Upper lobe of left lung (tissue), 6 donors: ENCODE results near the gene PSENEN. TPM values are rescaled to one million over a fixed set of nuclear protein-coding genes. Genes with fewer than 3 reads are reported as not detected.

Source experiments
- ATAC-seq, 2 donors: fragments of 200-7000 bp; cut with Tn5 transposase; one replicate each; pipeline ENCODE4 v1.9.1; 2022; ENCODE audit warnings: mild to moderate bottlenecking in 2 of 2, moderate library complexity in 2 of 2; ENCODE audit not compliant: low FRiP score in 2 of 2
- DNase-seq, 2 donors: peaks; one replicate each; pipeline ENCODE4 v3.0.0-alpha.2; 2019 to 2020
- H3K27ac ChIP-seq, 4 donors: fragments of 200-600 bp; sonication (generic); one replicate each; pipeline ENCODE4 v1.5.1; 2016 to 2019
- H3K27me3 ChIP-seq, 4 donors: fragments of 200-600 bp; sonication (generic); one replicate each; pipeline ENCODE4 v1.5.1; 2017 to 2019
- H3K36me3 ChIP-seq, 4 donors: fragments of 200-600 bp; sonication (generic); one replicate each; pipeline ENCODE4 v1.5.1; 2016 to 2019
- H3K4me1 ChIP-seq, 4 donors: fragments of 200-600 bp; sonication (generic); one replicate each; pipeline ENCODE4 v1.5.1; 2018 to 2019
- H3K4me3 ChIP-seq, 4 donors: fragments of 200-600 bp; sonication (generic); one replicate each; pipeline ENCODE4 v1.5.1; 2017 to 2019; ENCODE audit warnings: mild to moderate bottlenecking in 2 of 4, moderate library complexity in 1 of 4
- H3K9me3 ChIP-seq, 4 donors: fragments of 200-600 bp; sonication (generic); one replicate each; pipeline ENCODE4 v1.5.1; 2018 to 2019
- EP300 ChIP-seq, 4 donors: sonication (generic); formaldehyde crosslinking; IDR thresholded peaks; one replicate each; pipeline ENCODE4 v1.5.1; 2017; ENCODE audit warnings: antibody characterized with exemption in 4 of 4, control low read depth in 2 of 4
- POLR2A ChIP-seq, 4 donors: fragments of 450-650 bp; IDR thresholded peaks; one replicate each; pipeline ENCODE4 v1.5.1; 2016 to 2017; ENCODE audit warnings: antibody characterized with exemption in 4 of 4, mild to moderate bottlenecking in 2 of 4
- POLR2AphosphoS5 ChIP-seq, 2 donors: sonication (generic); formaldehyde crosslinking; IDR thresholded peaks; one replicate each; pipeline ENCODE4 v1.5.1; 2017; ENCODE audit warnings: antibody characterized with exemption in 2 of 2
- WGBS, 2 donors: methylation state at CpG; one replicate each; pipeline ENCODE4 v1.1.5; 2017 to 2018; 5-methylcytosine and 5-hydroxymethylcytosine counted together
- total RNA-seq, 6 donors: library from RNA; depleted of rRNA in 4 of 6; stranded (reverse); fragments of >200 nt in 4 of 6; gene quantifications; one replicate each; pipeline versions ENCODE4 v1.1.0 to v1.2.1, GENCODE V29; 2016 to 2021
- TF ChIP-seq, protein P1 (sequence below), 6 experiments: fragments of 450-650 bp in 4 of 6; fragments of 200-600 bp in 2 of 6; sonication (generic) in 2 of 6; IDR thresholded peaks; one replicate each; pipeline ENCODE4 v1.5.1; 2016 to 2019; ENCODE audit warnings: antibody characterized with exemption in 6 of 6
- donor health status: DM: no; HTN: no; CAD: no; lungs with moderate emphysema.
- donor health status: DM: no; HTN: yes; CAD: no; lungs with severe emphysema.

Gene PSENEN
- total RNA-seq, 6 donors from 2014 or later = 43.4 to 60.9 (median 54.5) TPM

DNA sequence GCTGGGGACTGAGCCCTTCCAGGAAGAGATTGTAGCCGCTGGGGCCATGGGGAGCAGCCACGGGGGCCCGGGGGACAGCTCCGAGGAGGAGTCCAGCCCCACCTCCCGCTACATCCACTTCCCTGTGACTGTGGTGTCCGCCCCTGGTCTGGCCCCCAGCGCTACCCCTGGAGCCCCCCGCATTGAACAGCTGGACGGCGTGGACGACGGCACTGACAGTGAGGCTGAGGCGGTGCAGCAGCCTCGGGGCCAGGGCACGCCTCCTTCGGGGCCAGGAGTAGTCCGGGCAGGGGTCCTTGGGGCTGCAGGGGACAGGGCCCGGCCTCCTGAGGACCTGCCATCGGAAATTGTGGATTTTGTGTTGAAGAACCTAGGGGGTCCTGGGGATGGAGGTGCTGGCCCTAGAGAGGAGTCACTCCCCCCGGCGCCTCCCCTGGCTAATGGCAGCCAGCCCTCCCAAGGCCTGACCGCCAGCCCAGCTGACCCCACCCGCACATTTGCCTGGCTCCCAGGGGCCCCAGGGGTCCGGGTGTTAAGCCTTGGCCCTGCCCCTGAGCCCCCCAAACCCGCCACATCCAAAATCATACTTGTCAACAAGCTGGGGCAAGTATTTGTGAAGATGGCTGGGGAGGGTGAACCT, 12.8 kb upstream of the PSENEN start:
- TF ChIP-seq EP300 (IDR thresholded peaks at IDR 0.05) (no peak), POLR2A (IDR thresholded peaks at IDR 0.05) (no peak), POLR2AphosphoS5 (IDR thresholded peaks at IDR 0.05) (no peak)
- TF ChIP-seq, protein P1, sequence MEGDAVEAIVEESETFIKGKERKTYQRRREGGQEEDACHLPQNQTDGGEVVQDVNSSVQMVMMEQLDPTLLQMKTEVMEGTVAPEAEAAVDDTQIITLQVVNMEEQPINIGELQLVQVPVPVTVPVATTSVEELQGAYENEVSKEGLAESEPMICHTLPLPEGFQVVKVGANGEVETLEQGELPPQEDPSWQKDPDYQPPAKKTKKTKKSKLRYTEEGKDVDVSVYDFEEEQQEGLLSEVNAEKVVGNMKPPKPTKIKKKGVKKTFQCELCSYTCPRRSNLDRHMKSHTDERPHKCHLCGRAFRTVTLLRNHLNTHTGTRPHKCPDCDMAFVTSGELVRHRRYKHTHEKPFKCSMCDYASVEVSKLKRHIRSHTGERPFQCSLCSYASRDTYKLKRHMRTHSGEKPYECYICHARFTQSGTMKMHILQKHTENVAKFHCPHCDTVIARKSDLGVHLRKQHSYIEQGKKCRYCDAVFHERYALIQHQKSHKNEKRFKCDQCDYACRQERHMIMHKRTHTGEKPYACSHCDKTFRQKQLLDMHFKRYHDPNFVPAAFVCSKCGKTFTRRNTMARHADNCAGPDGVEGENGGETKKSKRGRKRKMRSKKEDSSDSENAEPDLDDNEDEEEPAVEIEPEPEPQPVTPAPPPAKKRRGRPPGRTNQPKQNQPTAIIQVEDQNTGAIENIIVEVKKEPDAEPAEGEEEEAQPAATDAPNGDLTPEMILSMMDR (IDR thresholded peaks at IDR 0.05) = no peak
- ATAC-seq = no peak
- Histone ChIP-seq H3K27me3 (no peaks in the 10 kb centered on the region), H3K9me3 (no peaks in the 10 kb centered on the region), H3K4me1 (no peaks in the 10 kb centered on the region), H3K27ac (no peak overlapping the region), H3K4me3 (no peak overlapping the region), H3K36me3 (peaks cover 43 to 100% (median 90%) of the 10 kb centered on the region in 4 donors)
- WGBS, 2 donors = 86% methylated on average over 19 of the region's 25 CpGs; no CpG with 5 or more reads in 1 of the 2 donors
- peak in 1 of 2 donors; percentile 76 for DNase-seq

DNA sequence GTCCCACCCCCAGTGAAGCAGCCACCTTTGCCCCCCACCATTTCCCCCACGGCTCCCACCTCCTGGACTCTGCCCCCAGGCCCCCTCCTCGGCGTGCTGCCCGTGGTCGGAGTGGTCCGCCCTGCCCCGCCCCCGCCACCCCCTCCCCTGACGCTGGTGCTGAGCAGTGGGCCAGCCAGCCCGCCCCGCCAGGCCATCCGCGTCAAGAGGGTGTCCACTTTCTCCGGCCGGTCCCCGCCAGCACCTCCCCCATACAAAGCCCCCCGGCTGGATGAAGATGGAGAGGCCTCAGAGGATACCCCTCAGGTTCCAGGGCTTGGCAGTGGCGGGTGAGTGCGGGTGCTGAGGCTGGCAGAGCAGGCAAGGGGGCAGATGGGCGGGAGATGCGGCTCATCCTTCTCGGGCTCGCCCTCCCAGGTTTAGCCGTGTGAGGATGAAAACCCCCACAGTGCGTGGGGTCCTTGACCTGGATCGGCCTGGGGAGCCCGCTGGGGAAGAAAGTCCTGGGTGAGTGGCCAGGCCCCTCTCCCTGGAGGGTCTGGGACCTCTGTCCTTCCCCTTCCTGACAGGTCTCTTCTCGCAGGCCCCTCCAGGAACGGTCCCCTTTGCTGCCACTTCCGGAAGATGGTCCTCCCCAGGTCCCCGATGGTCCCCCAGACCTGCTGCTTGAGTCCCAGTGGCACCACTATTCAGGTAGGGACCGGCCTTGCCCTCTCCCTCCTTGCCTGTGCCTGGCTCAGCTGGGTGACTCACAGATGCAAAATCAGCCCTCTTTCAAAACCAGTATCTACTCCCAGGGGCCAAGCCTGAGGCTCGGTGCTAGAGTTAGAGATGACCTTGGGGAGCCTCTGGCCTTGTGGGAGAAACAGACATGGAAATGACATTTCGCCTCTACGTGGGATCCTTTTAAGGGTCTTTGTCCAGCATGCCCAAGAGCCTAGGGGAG, 12.0 kb upstream of the PSENEN start:
- DNase-seq (no peak), ATAC-seq (no peak)
- Histone ChIP-seq H3K9me3 (no peaks in the 10 kb centered on the region), H3K27ac (no peak overlapping the region), H3K27me3 (no peaks in the 10 kb centered on the region), H3K4me3 (no peak overlapping the region), H3K36me3 (peaks cover 38 to 100% (median 90%) of the 10 kb centered on the region in 4 donors), H3K4me1 (no peaks in the 10 kb centered on the region)
- TF ChIP-seq POLR2AphosphoS5 (IDR thresholded peaks at IDR 0.05) (no peak), EP300 (IDR thresholded peaks at IDR 0.05) (no peak), POLR2A (IDR thresholded peaks at IDR 0.05) (no peak)
- TF ChIP-seq, protein P1 (IDR thresholded peaks at IDR 0.05) = no peak
- 96% methylated on average over 17 to 29 of the region's 35 CpGs for WGBS, 2 donors

GRCh38 chr19:35734273-35734672, 11.2 kb upstream of the PSENEN start:
- no peak overlapping the region for H3K27ac ChIP-seq
- no peak overlapping the region for H3K4me3 ChIP-seq
- no peaks in the 10 kb centered on the region for H3K27me3 ChIP-seq
- peaks cover 31 to 99% (median 87%) of the 10 kb centered on the region in 4 donors for H3K36me3 ChIP-seq
- peaks cover 0 to 5% (median 3%) of the 10 kb centered on the region in 4 donors for H3K4me1 ChIP-seq
- ATAC-seq = no peak
- no peaks in the 10 kb centered on the region for H3K9me3 ChIP-seq
- no peak for DNase-seq
- no peak for TF ChIP-seq POLR2A (IDR thresholded peaks at IDR 0.05)
- no peak for TF ChIP-seq POLR2AphosphoS5 (IDR thresholded peaks at IDR 0.05)
- no peak for TF ChIP-seq EP300 (IDR thresholded peaks at IDR 0.05)
- TF ChIP-seq, protein P1 (IDR thresholded peaks at IDR 0.05) = no peak
- 93 to 96% methylated on average over 8 of the region's 8 CpGs for WGBS, 2 donors

DNA sequence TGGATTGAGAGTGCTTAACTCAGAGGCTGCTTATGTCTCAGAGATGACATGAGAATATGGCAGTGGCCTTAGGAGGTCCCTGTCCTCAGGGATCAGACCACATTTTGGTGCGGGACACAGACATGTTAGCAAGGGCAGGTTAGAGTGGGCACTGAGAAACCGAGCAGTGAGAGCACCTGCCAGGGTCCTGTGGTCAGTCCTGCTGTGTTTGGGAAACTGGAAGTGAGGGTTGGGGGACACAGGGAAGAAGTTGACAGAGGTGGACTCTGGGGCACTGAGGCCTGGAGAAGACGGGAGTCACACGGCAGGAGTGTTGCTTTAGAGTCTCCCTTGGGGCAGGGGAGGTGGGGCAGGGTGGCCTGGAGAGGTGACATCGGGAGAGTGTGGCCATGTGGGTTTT, 10.6 kb upstream of the PSENEN start:
- H3K4me3 ChIP-seq = no peak overlapping the region
- peaks cover 3 to 11% (median 9%) of the 10 kb centered on the region in 4 donors for H3K4me1 ChIP-seq
- no peak overlapping the region for H3K27ac ChIP-seq
- H3K9me3 ChIP-seq = no peaks in the 10 kb centered on the region
- WGBS, 2 donors = 91 to 94% methylated on average over 5 of the region's 5 CpGs
- no peak for DNase-seq
- H3K27me3 ChIP-seq = no peaks in the 10 kb centered on the region
- ATAC-seq = no peak
- H3K36me3 ChIP-seq = peaks cover 26 to 93% (median 81%) of the 10 kb centered on the region in 4 donors
- no peak for TF ChIP-seq POLR2AphosphoS5 (IDR thresholded peaks at IDR 0.05)
- TF ChIP-seq EP300 (IDR thresholded peaks at IDR 0.05) = no peak
- TF ChIP-seq, protein P1 (IDR thresholded peaks at IDR 0.05) = no peak
- TF ChIP-seq POLR2A (IDR thresholded peaks at IDR 0.05) = no peak
